Activated T-cell treated with anti-CD3 and anti-CD28 coated beads for 4 hours (primary cell): ENCODE measurements around the gene PERCC1.
"Not testable (repeated sequence)": the region's sequence is repeated elsewhere in the genome, so short reads cannot be mapped to it uniquely, and the experiment has no call there.

ENCODE experiments used
- DNase-seq: peaks from one replicate; pipeline ENCODE4 v3.0.0-alpha.2; 2020

Gene PERCC1

GRCh38 chr16:1451702-1452392 lies 21.0 kb downstream of the PERCC1 start:
- no peak for DNase-seq

- DNase-seq: no peak
Measured at GRCh38 chr16:1452530-1452929, 21.7 kb downstream of the PERCC1 start.

- no peak for DNase-seq
Measured at GRCh38 chr16:1453316-1453715, 22.4 kb downstream of the PERCC1 start.

GRCh38 chr16:1454561-1454960 lies 23.7 kb downstream of the PERCC1 start:
- no peak for DNase-seq

- DNase-seq: no peak
Measured at GRCh38 chr16:1455190-1456171, 24.6 kb downstream of the PERCC1 start.

GRCh38 chr16:1456951-1457350 lies 26.1 kb downstream of the PERCC1 start:
- no peak for DNase-seq

- DNase-seq: no peak
Measured at GRCh38 chr16:1457489-1458245, 26.8 kb downstream of the PERCC1 start.

GRCh38 chr16:1458336-1458976 lies 27.6 kb downstream of the PERCC1 start:
- DNase-seq: no peak

GRCh38 chr16:1458977-1459341 lies 28.1 kb downstream of the PERCC1 start:
- DNase-seq: no peak

GRCh38 chr16:1459967-1460366 lies 29.1 kb downstream of the PERCC1 start:
- DNase-seq: no peak

- DNase-seq: no peak
Measured at GRCh38 chr16:1460602-1461138, 29.8 kb downstream of the PERCC1 start.

- DNase-seq: no peak
Measured at GRCh38 chr16:1461146-1461545, 30.3 kb downstream of the PERCC1 start.

- no peak for DNase-seq
Measured at GRCh38 chr16:1464196-1464893, 33.5 kb downstream of the PERCC1 start.

GRCh38 chr16:1464894-1465566 lies 34.2 kb downstream of the PERCC1 start:
- no peak for DNase-seq

GRCh38 chr16:1465567-1465915 lies 34.7 kb downstream of the PERCC1 start:
- DNase-seq: no peak

- no peak for DNase-seq
Measured at GRCh38 chr16:1466054-1466453, 35.2 kb downstream of the PERCC1 start.

- no peak for DNase-seq
Measured at GRCh38 chr16:1466968-1467521, 36.2 kb downstream of the PERCC1 start.

- DNase-seq: no peak
Measured at GRCh38 chr16:1468426-1468810, 37.5 kb downstream of the PERCC1 start.

GRCh38 chr16:1469141-1469540 lies 38.3 kb downstream of the PERCC1 start:
- not testable (repeated sequence) for DNase-seq

- no peak for DNase-seq
Measured at GRCh38 chr16:1469693-1470201, 38.9 kb downstream of the PERCC1 start.
